Breast epithelium (tissue), 3 donors: ENCODE measurements around the gene KCNK17.

Experiments
- POLR2A ChIP-seq: fragments of 450-650 bp; IDR thresholded peaks from one replicate; pipeline ENCODE4 v1.6.1; 2016; ENCODE audit warnings: antibody characterized with exemption, mild to moderate bottlenecking, moderate library complexity
- POLR2AphosphoS5 ChIP-seq, 3 donors: sonication (generic); formaldehyde crosslinking; IDR thresholded peaks; one replicate each; pipeline ENCODE4 v1.6.1; 2017; ENCODE audit warnings: antibody characterized with exemption in 3 of 3
- TF ChIP-seq, protein P1 (sequence below), 3 donors: fragments of 450-650 bp; IDR thresholded peaks; one replicate each; pipeline ENCODE4 v1.5.1; 2016 to 2017; ENCODE audit warnings: antibody characterized with exemption in 3 of 3, mild to moderate bottlenecking in 3 of 3, moderate library complexity in 3 of 3

DNA sequence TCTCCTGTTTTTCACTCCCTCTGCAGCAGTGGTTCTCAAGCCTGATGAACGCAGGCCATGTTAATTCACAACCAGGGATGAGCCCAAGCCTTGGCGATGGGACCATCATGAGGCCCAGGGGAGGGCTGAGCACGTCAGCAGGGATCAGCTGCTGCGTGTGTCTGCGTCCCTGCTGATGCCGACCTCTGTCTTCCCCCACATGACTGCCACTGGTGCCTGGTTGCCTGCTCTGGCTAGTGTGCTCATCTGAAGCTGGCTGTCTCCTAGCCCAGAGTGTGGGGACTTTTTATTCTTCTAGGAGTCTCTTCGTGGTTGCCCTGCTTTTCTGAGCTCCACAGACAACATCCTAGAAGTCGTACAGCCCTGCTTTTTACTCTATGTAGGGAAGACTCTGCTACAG, 49.1 kb upstream of the KCNK17 start:
- TF ChIP-seq, protein P1, sequence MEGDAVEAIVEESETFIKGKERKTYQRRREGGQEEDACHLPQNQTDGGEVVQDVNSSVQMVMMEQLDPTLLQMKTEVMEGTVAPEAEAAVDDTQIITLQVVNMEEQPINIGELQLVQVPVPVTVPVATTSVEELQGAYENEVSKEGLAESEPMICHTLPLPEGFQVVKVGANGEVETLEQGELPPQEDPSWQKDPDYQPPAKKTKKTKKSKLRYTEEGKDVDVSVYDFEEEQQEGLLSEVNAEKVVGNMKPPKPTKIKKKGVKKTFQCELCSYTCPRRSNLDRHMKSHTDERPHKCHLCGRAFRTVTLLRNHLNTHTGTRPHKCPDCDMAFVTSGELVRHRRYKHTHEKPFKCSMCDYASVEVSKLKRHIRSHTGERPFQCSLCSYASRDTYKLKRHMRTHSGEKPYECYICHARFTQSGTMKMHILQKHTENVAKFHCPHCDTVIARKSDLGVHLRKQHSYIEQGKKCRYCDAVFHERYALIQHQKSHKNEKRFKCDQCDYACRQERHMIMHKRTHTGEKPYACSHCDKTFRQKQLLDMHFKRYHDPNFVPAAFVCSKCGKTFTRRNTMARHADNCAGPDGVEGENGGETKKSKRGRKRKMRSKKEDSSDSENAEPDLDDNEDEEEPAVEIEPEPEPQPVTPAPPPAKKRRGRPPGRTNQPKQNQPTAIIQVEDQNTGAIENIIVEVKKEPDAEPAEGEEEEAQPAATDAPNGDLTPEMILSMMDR (IDR thresholded peaks at IDR 0.05), result no peak
- TF ChIP-seq POLR2AphosphoS5 (IDR thresholded peaks at IDR 0.05) (no peak), POLR2A (no peak)
